NCI-H82 treated with DMSO at 0.1 percent for 48 hours (cell line): ENCODE measurements around the gene PHGDH.
"Not testable (repeated sequence)": the region's sequence is repeated elsewhere in the genome, so short reads cannot be mapped to it uniquely, and the experiment has no call there.

Experiments
- DNase-seq: peaks from one replicate; lab custom pipeline; 2025; ENCODE audit not compliant: unreplicated experiment; lab: John Stamatoyannopoulos, UW

PHGDH gene

DNA sequence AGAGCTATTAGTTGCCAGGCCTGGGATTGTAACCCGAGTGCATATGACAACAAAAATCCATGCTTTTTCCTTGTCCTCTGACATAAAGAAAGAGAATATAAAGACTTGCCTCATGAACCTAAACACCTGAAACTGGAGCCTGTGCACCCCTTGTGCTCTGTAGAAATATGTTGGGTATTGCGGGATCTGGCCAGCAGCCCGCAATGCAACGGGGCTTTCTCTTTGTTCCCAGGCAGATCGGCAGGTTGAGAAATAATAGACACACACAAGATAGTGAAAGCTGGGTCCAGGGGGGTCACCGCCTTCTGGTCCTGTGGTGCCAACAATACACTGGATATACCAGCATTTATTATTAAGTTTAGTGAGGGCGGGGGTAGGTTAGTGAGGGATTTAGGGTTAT lies 74.3 kb downstream of the PHGDH start:
- not testable (repeated sequence) for DNase-seq

DNA sequence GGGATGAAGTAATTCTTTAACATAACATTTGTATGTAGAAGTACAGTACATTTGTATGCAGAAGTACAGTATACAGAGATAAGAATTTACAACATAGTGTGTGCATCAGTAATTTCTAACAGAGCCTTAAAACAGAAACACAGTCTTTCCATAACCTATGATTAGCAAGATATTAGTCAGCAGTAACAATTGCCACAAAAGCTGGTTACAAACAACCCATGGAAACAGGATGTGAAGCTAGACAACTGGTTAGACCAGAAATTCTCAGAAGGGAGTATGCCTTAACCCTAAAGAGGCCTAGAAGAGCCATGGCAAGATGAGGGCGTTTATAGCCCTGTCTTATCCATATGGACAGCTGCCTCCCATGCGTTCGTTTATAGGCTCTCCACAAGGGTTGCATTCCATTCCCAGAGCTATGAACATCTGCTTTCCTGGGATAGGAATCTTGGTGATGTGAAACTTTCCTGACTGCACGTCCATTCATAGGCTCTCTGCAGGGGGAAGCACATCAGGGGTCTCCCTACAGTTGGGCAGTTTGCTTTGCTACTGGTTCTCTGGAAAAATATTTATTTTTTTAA lies 74.8 kb downstream of the PHGDH start:
- DNase-seq: not testable (repeated sequence)

DNA sequence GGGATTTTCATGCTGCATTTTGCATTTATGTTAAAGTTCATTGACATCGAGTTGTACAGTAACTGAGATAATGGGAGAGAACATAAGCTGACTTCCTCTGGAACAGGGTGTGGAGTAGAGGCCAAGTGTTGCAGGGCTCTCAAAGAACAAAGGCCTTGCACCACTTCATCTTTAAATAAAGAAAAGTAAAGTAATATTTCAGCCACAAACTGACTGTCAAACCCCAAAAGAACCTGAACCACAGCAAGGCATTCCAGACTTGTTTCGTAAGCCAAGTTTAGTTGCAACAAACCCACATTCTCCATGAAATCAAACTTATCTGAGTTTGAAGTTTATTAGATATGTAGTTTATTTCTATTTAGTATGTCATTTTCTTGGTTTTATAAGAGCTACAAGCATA lies 76.0 kb downstream of the PHGDH start:
- DNase-seq: no peak

DNA sequence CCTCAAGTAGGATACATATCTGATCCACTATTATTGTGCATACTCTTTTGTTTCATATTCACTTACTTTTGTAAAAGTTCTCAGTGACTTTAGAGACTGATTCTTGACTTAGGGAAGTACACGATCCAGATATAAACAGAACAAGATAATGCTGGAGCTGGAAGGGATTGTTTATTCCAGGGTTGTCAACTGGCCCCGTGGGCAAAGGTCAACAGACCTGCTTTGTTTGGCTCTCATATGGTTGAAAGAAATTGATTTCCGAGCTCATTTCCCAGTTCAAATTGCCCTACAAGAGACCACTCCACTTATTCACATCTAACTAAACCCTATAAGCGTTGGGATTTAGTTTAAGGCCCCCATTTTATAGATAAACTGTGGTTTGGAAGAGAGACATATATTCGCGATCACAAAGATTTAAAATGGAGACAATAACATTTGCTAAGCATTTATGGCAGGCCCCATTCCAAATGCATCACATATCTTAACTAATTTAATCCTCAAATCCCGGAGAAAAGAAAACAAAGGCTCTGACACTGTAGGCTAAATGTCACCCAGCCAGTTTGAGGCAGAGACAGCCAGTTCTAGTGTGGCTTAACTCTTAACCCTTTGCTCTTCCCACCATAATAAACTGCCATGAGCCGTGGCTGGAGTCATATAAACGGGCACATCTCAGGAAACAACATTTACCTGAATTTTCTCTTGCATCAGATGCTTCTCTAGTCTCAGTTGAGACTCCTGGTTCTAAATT lies 78.9 kb downstream of the PHGDH start:
- DNase-seq: no peak

DNA sequence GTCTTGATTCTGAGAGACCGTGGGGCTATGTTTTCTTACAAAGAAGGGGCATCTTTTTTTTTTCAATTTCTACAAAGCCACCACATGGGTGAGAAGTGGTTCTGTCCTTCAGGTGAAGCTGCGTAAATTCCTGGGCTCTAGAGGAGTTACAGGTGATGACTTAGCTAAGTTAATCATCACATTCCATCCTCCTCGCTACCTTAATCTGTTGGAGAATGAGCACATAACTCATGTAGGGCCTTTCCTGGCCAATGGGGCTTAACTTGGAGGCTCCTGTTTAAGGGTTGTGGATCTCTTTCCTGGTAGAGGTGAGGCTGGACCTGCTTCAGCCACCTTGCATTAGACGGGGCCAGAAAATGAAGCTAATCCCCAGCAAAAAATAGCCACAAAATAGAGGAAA lies 79.6 kb downstream of the PHGDH start:
- no peak for DNase-seq
